Lower leg skin (tissue), 4 donors: ENCODE measurements around the gene GAK. TPM values are rescaled to one million over a fixed set of nuclear protein-coding genes. Genes with fewer than 3 reads are reported as not detected.

Experiments
- DNase-seq, 2 donors: peaks; one replicate each; pipeline ENCODE4 v3.0.0-alpha.2; 2019; ENCODE audit warnings: low spot score in 2 of 2
- H3K4me3 ChIP-seq: fragments of 200-600 bp; sonication (generic); 2 replicates; pipeline ENCODE4 v1.5.1; 2017; ENCODE audit warnings: mild to moderate bottlenecking, low read depth; ENCODE audit not compliant: poor library complexity, severe bottlenecking
- CTCF ChIP-seq, 3 donors: fragments of 450-650 bp; IDR thresholded peaks; one replicate each; pipeline ENCODE4 v1.5.1; 2016; ENCODE audit warnings: antibody characterized with exemption in 3 of 3, mild to moderate bottlenecking in 3 of 3, moderate library complexity in 2 of 3
- POLR2A ChIP-seq, 2 donors: fragments of 450-650 bp; IDR thresholded peaks; one replicate each; pipeline ENCODE4 v1.6.1; 2016 to 2017; ENCODE audit warnings: antibody characterized with exemption in 2 of 2, mild to moderate bottlenecking in 1 of 2, moderate library complexity in 1 of 2
- WGBS, 2 donors: methylation state at CpG; one replicate each; pipeline ENCODE4 v1.1.5; 2018; 5-methylcytosine and 5-hydroxymethylcytosine counted together
- intact Hi-C: fragments of 100-400 bp; cut with DNase I; formaldehyde crosslinking; loops from one replicate; pipeline ENCODE4 v1.15.0; 2023; ENCODE audit warnings: low total_unique reads
- total RNA-seq, 4 donors: library from RNA; depleted of rRNA; stranded (reverse); fragments of >200 nt; gene quantifications; one replicate each; pipeline ENCODE4 v1.1.0, GENCODE V29; 2016

GAK gene
- total RNA-seq, 4 donors from 2014 or later = 94.7 to 154 (median 108) TPM

DNA sequence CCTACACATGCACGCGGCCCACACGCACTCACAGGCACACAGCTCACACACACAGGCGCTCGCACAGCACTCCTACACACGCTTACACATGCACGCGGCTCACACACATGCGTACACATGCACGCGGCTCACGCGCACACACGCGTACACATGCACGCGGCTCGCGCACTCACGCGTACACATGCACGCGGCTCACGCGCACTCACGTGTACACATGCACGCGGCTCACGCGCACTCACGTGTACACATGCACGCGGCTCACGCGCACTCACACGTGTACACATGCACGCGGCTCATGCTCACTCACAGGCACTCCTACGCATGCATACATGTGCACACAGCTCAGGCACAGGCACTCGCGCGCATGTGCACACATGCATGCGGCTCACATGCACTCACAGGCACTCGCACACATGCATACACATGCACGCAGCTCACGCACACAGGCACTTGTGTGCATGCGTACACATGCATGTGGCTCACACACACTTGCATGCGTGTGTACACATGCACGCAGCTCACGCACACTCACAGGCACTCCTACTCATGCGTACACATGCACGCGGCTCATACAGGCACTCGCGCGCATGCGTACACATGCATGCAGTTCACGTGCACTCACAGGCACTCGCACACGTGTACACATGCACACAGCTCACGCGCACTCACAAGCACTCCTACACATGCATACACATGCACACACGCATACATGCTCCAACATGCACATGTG, 44.9 kb downstream of the GAK start:
- WGBS, 2 donors = 96 to 98% methylated on average over 63 of the region's 63 CpGs
- no peak for DNase-seq
- TF ChIP-seq CTCF (IDR thresholded peaks at IDR 0.05) = no peak
- TF ChIP-seq POLR2A (IDR thresholded peaks at IDR 0.05) = no peak
- intact Hi-C loops = no loop called here
- H3K4me3 ChIP-seq = no peak overlapping the region

DNA sequence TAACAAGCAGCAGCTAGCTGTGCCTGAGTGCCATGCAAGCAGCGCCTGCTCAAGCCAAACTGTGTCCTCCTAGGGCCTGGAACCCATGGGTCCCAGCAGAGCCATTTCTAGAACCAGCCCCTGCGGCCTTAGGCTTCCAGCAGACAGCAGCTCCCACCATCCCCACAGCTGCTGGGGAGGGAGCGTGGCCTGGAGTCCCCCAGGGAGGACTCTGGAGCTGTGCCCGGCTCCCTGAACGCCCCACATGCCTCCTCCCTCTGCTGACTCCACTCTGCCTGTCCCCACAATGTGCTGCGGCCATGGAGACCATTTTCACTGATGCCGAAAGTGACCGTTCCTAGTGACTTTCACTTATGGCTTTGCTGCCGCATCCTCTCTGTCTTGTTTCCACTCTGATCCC, 45.9 kb downstream of the GAK start:
- WGBS, 2 donors = 78 to 87% methylated on average over 8 of the region's 9 CpGs

GRCh38 chr4:885353-885752, 46.8 kb downstream of the GAK start:
- no peak for TF ChIP-seq CTCF (IDR thresholded peaks at IDR 0.05)
- no peak for TF ChIP-seq POLR2A (IDR thresholded peaks at IDR 0.05)
- intact Hi-C loops = no loop called here
- DNase-seq = no peak
- no peak overlapping the region for H3K4me3 ChIP-seq
- 93 to 95% methylated on average over 10 of the region's 10 CpGs for WGBS, 2 donors

More for the DNA sequence above, 45.9 kb downstream of the GAK start:
- intact Hi-C loops = no loop called here
- no peak for TF ChIP-seq POLR2A (IDR thresholded peaks at IDR 0.05)
- no peak for TF ChIP-seq CTCF (IDR thresholded peaks at IDR 0.05)
- no peak for DNase-seq
- no peak overlapping the region for H3K4me3 ChIP-seq

- TF ChIP-seq CTCF (IDR thresholded peaks at IDR 0.05) = no peak
- TF ChIP-seq POLR2A (IDR thresholded peaks at IDR 0.05) = no peak
- DNase-seq = no peak
- 90% methylated on average over 24 of the region's 24 CpGs for WGBS, 2 donors
- intact Hi-C loops = no loop called here
- H3K4me3 ChIP-seq = no peak overlapping the region
Measured at GRCh38 chr4:884896-885295, 47.2 kb downstream of the GAK start.

DNA sequence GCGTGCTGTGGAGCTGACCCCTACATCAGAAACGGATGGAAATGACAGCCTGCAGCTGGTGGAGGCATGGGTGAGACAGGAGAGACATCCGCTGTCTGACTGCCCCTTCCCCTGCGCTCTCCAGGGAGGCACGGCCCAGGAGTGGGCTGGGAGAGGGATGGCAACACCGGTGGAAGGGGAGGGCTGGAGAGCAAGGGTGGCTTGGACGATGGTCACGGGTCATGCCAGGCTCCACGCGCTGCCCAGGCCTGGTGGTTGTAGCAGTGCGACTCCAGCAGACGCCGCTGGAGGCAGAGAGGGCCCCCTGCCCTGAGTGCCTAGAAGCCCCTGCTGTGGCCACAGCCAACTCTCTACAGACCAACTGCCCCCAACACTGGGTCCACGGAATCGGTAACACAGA, 47.9 kb downstream of the GAK start:
- H3K4me3 ChIP-seq = no peak overlapping the region
- no peak for DNase-seq
- no peak for TF ChIP-seq CTCF (IDR thresholded peaks at IDR 0.05)
- TF ChIP-seq POLR2A (IDR thresholded peaks at IDR 0.05) = no peak
- intact Hi-C loops = no loop called here
- 82 to 93% methylated on average over 14 to 15 of the region's 15 CpGs for WGBS, 2 donors
